H9 (cell line): ENCODE measurements around the gene CCDC92. TPM values are rescaled to one million over a fixed set of nuclear protein-coding genes. Genes with fewer than 3 reads are reported as not detected.

Source experiments
- DNase-seq: peaks from one replicate; pipeline ENCODE4 v3.0.0-alpha.2; 2017
- H2AFZ ChIP-seq: one replicate; pipeline ENCODE4 v1.6.1; 2013; ENCODE audit warnings: mild to moderate bottlenecking, low read length, control low read depth, moderate library complexity
- H2AK5ac ChIP-seq: 2 replicates; pipeline ENCODE4 v1.6.1; 2013; ENCODE audit warnings: low read length, control low read depth, mixed read lengths; ENCODE audit not compliant: insufficient read length
- H2BK120ac ChIP-seq: one replicate; pipeline ENCODE4 v1.6.1; 2013; ENCODE audit warnings: low read depth, mild to moderate bottlenecking, low read length, control low read depth, inconsistent platforms; ENCODE audit not compliant: poor library complexity, severe bottlenecking
- H2BK12ac ChIP-seq: 2 replicates; pipeline ENCODE4 v1.6.1; 2013; ENCODE audit warnings: low read length, control low read depth, mixed read lengths, low read depth; ENCODE audit not compliant: insufficient read length
- H2BK15ac ChIP-seq: 2 replicates; pipeline ENCODE4 v1.6.1; 2013; ENCODE audit warnings: low read depth, low read length, control low read depth
- H2BK20ac ChIP-seq: one replicate; pipeline ENCODE4 v1.6.1; 2013; ENCODE audit warnings: low read depth, mild to moderate bottlenecking, low read length, control low read depth, inconsistent platforms; ENCODE audit not compliant: poor library complexity, severe bottlenecking
- H2BK5ac ChIP-seq: 2 replicates; pipeline ENCODE4 v1.6.1; 2013; ENCODE audit warnings: low read length, control low read depth, mixed read lengths; ENCODE audit not compliant: insufficient read length
- H3K14ac ChIP-seq: 2 replicates; pipeline ENCODE4 v1.6.1; 2013; ENCODE audit warnings: low read length, control low read depth; ENCODE audit not compliant: insufficient read depth
- H3K18ac ChIP-seq: 2 replicates; pipeline ENCODE4 v1.6.1; 2013; ENCODE audit warnings: low read depth, mild to moderate bottlenecking, mixed read lengths, low read length, control low read depth; ENCODE audit not compliant: insufficient read length
- H3K23ac ChIP-seq: 2 replicates; pipeline ENCODE4 v1.6.1; 2013; ENCODE audit warnings: low read length, control low read depth, mixed read lengths, low read depth; ENCODE audit not compliant: insufficient read length
- H3K23me2 ChIP-seq: 2 replicates; pipeline ENCODE4 v1.6.1; 2013; ENCODE audit warnings: low read depth, mild to moderate bottlenecking, mixed read lengths, low read length, control low read depth; ENCODE audit not compliant: insufficient read length, poor library complexity, severe bottlenecking
- H3K27ac ChIP-seq: 2 replicates; pipeline ENCODE4 v1.5.1; 2013; ENCODE audit warnings: low read length, control low read depth, mixed read lengths, low read depth; ENCODE audit not compliant: insufficient read length
- H3K27me3 ChIP-seq: 2 replicates; pipeline ENCODE4 v1.6.1; 2013; ENCODE audit warnings: low read length, control low read depth, inconsistent platforms; ENCODE audit not compliant: insufficient read depth
- H3K4ac ChIP-seq: 2 replicates; pipeline ENCODE4 v1.6.1; 2013; ENCODE audit warnings: low read depth, mild to moderate bottlenecking, control low read depth, inconsistent platforms, low read length, moderate library complexity
- H3K4me1 ChIP-seq: 2 replicates; pipeline ENCODE4 v1.6.1; 2013; ENCODE audit warnings: low read length, control low read depth, inconsistent platforms; ENCODE audit not compliant: insufficient read depth
- H3K4me2 ChIP-seq: 2 replicates; pipeline ENCODE4 v1.6.1; 2013; ENCODE audit warnings: low read length, control low read depth, mixed read lengths; ENCODE audit not compliant: insufficient read length, insufficient read depth
- H3K56ac ChIP-seq: 2 replicates; pipeline ENCODE4 v1.6.1; 2013; ENCODE audit warnings: low read depth, mild to moderate bottlenecking, mixed read lengths, low read length, control low read depth; ENCODE audit not compliant: insufficient read length
- H3K79me1 ChIP-seq: 2 replicates; pipeline ENCODE4 v1.6.1; 2013; ENCODE audit warnings: low read depth, mild to moderate bottlenecking, moderate library complexity, low read length, control low read depth, inconsistent platforms; ENCODE audit not compliant: insufficient read depth, poor library complexity, severe bottlenecking
- H3K79me2 ChIP-seq: 2 replicates; pipeline ENCODE4 v1.6.1; 2013; ENCODE audit warnings: low read length, control low read depth, inconsistent platforms; ENCODE audit not compliant: insufficient read depth
- H3K9ac ChIP-seq: 2 replicates; pipeline ENCODE4 v1.6.1; 2013; ENCODE audit warnings: low read length, control low read depth, mixed read lengths; ENCODE audit not compliant: insufficient read length; ENCODE audit errors: extremely low read depth
- H3K9me3 ChIP-seq: one replicate; pipeline ENCODE4 v1.6.1; 2013; ENCODE audit warnings: low read depth, low read length, inconsistent platforms; ENCODE audit not compliant: control insufficient read depth
- H3T11ph ChIP-seq: one replicate; pipeline ENCODE4 v1.6.1; 2013; ENCODE audit warnings: mild to moderate bottlenecking, low read length, control low read depth, inconsistent platforms
- H4K20me1 ChIP-seq: one replicate; pipeline ENCODE4 v1.6.1; 2013; ENCODE audit not compliant: control insufficient read depth, insufficient read length, insufficient read depth
- H4K5ac ChIP-seq: 2 replicates; pipeline ENCODE4 v1.6.1; 2013; ENCODE audit warnings: low read depth, mild to moderate bottlenecking, mixed read lengths, low read length, control low read depth; ENCODE audit not compliant: insufficient read length
- H4K8ac ChIP-seq: replicated peaks from 2 replicates; pipeline ENCODE4 v1.6.1; 2013; ENCODE audit warnings: low read length, control low read depth, mixed read lengths, low read depth; ENCODE audit not compliant: insufficient read length
- H4K91ac ChIP-seq: 2 replicates; pipeline ENCODE4 v1.6.1; 2013; ENCODE audit warnings: low read depth, mild to moderate bottlenecking, moderate library complexity, mixed read lengths, low read length, control low read depth; ENCODE audit not compliant: insufficient read length
- H3K27ac Mint-ChIP-seq, 3 experiments: 2 replicates in 2 of 3; 3 replicates in 1 of 3; pipeline ENCODE4 v1.8.0; 2020 to 2021; ENCODE audit warnings: mixed read lengths in 3 of 3, mild to moderate bottlenecking in 1 of 3, moderate library complexity in 1 of 3
- H3K27me3 Mint-ChIP-seq: 2 replicates; pipeline ENCODE4 v1.8.0; 2021; ENCODE audit warnings: low read depth, mild to moderate bottlenecking, moderate library complexity, mixed read lengths
- H3K36me3 Mint-ChIP-seq, 3 experiments: 2 replicates in 2 of 3; 3 replicates in 1 of 3; pipeline ENCODE4 v1.8.0; 2020 to 2021; ENCODE audit warnings: low read depth in 3 of 3, mixed read lengths in 3 of 3; ENCODE audit not compliant: insufficient read depth in 1 of 3
- H3K4me1 Mint-ChIP-seq, 2 experiments: 2 replicates each; pipeline ENCODE4 v1.8.0; 2020; ENCODE audit warnings: mixed read lengths in 2 of 2
- H3K4me3 Mint-ChIP-seq, 2 experiments: 2 replicates in 1 of 2; 3 replicates in 1 of 2; pipeline ENCODE4 v1.8.0; 2020 to 2021; ENCODE audit warnings: mild to moderate bottlenecking in 2 of 2, mixed read lengths in 2 of 2, moderate library complexity in 1 of 2
- H3K9me3 Mint-ChIP-seq, 2 experiments: 2 replicates in 1 of 2; 3 replicates in 1 of 2; pipeline ENCODE4 v1.8.0; 2020; ENCODE audit warnings: mild to moderate bottlenecking in 2 of 2, mixed read lengths in 2 of 2, moderate library complexity in 1 of 2
- CTCF ChIP-seq: fragments of 200-600 bp; sonication (generic); conservative IDR thresholded peaks from 3 replicates; pipeline ENCODE4 v1.8.0; 2021; ENCODE audit warnings: antibody characterized with exemption, mild to moderate bottlenecking
- WGBS: extraction: QIAGEN DNeasy Blood & Tissue Kit; methylation state at CpG from one replicate; pipeline ENCODE4 v1.1.7; 2013; ENCODE audit warnings: missing lambda C conversion rate, low lambda C conversion rate, mixed read lengths; ENCODE audit not compliant: insufficient read length; ENCODE audit errors: extremely low coverage; 5-methylcytosine and 5-hydroxymethylcytosine counted together
- total RNA-seq: library from RNA; stranded (reverse); gene quantifications from 2 replicates; pipeline ENCODE4 v1.2.1, GENCODE V29; 2021

The CCDC92 gene
- total RNA-seq, 1 experiment from 2014 or later, result 1.3 TPM

GRCh38 chr12:123966596-123966995, 6.0 kb downstream of the CCDC92 start:
- no peaks in the 10 kb centered on the region for H4K20me1 ChIP-seq

More at GRCh38 chr12:123966596-123966995, 6.0 kb downstream of the CCDC92 start:
- TF ChIP-seq CTCF, result no peak
- no peaks in the 10 kb centered on the region for H3K4me1 ChIP-seq
- Mint-ChIP-seq H3K27ac (no peak overlapping the region), H3K9me3 (no peaks in the 10 kb centered on the region), H3K4me1 (peaks cover 2 to 3% of the 10 kb centered on the region in 2 experiments; a peak in 2 of 4 replicates), H3K36me3 (no peaks in the 10 kb centered on the region; a peak in 2 of 7 replicates), H3K4me3 (no peak overlapping the region), H3K27me3 (peaks cover 100% of the 10 kb centered on the region)
- H3K79me1 ChIP-seq, result no peaks in the 10 kb centered on the region
- H3K9me3 ChIP-seq, result no peaks in the 10 kb centered on the region
- no peak overlapping the region for H3K18ac ChIP-seq
- H3K23ac ChIP-seq, result no peak overlapping the region
- no peak overlapping the region for H3K4ac ChIP-seq
- WGBS, result no CpG with 5 or more reads among the region's 3 CpGs
- H2BK20ac ChIP-seq, result no peak overlapping the region
- H2BK12ac ChIP-seq, result no peak overlapping the region
- no peak overlapping the region for H2BK15ac ChIP-seq
- DNase-seq, result no peak
- no peak overlapping the region for H4K5ac ChIP-seq
- no peak overlapping the region for H2AK5ac ChIP-seq
- H3K23me2 ChIP-seq, result no peaks in the 10 kb centered on the region
- H2BK5ac ChIP-seq, result no peak overlapping the region
- H3T11ph ChIP-seq, result no peak overlapping the region
- no peak overlapping the region for H3K4me2 ChIP-seq
- H3K14ac ChIP-seq, result no peak overlapping the region
- no peak overlapping the region for H2AFZ ChIP-seq
- no peak overlapping the region for H4K91ac ChIP-seq
- no peaks in the 10 kb centered on the region for H3K79me2 ChIP-seq
- no peak overlapping the region for H2BK120ac ChIP-seq
- no peak overlapping the region for H3K27ac ChIP-seq
- no peak overlapping the region for H3K56ac ChIP-seq
- H4K8ac ChIP-seq, result no peak overlapping the region
- peaks cover 80% of the 10 kb centered on the region for H3K27me3 ChIP-seq
- no peak overlapping the region for H3K9ac ChIP-seq
